RWPE2 (cell line): ENCODE measurements around the gene C1QTNF4.

Experiments
- ATAC-seq: fragments of 200-7000 bp; cut with Tn5 transposase; 3 replicates; pipeline ENCODE4 v1.9.1; 2021; ENCODE audit warnings: low read depth
- DNase-seq: peaks from one replicate; pipeline ENCODE4 v3.0.0-alpha.2; 2020; ENCODE audit warnings: low spot score
- H3K27ac ChIP-seq: fragments of 450-650 bp; 2 replicates; pipeline ENCODE4 v1.5.1; 2017; ENCODE audit warnings: mild to moderate bottlenecking; ENCODE audit not compliant: poor library complexity, severe bottlenecking
- H3K27me3 ChIP-seq: fragments of 250-450 bp; sonication (Bioruptor Pico); 2 replicates; pipeline ENCODE4 v1.5.1; 2021; ENCODE audit warnings: mild to moderate bottlenecking, moderate library complexity; ENCODE audit not compliant: insufficient read depth, poor library complexity, severe bottlenecking
- H3K36me3 ChIP-seq: fragments of 250-450 bp; sonication (Bioruptor Pico); 2 replicates; pipeline ENCODE4 v1.5.1; 2020; ENCODE audit warnings: low read depth, mild to moderate bottlenecking, moderate library complexity
- H3K4me1 ChIP-seq: fragments of 250-450 bp; sonication (Bioruptor Pico); 2 replicates; pipeline ENCODE4 v1.5.1; 2021; ENCODE audit warnings: mild to moderate bottlenecking, moderate library complexity; ENCODE audit not compliant: insufficient read depth, poor library complexity, severe bottlenecking
- H3K4me3 ChIP-seq: fragments of 250-450 bp; sonication (Bioruptor Pico); 2 replicates; pipeline ENCODE4 v1.5.1; 2021; ENCODE audit warnings: mild to moderate bottlenecking, moderate library complexity; ENCODE audit not compliant: severe bottlenecking
- H3K9me3 ChIP-seq: fragments of 250-450 bp; sonication (Bioruptor Pico); 2 replicates; pipeline ENCODE4 v1.5.1; 2021; ENCODE audit warnings: mild to moderate bottlenecking, moderate library complexity; ENCODE audit not compliant: severe bottlenecking
- CTCF ChIP-seq: fragments of 450-650 bp; IDR thresholded peaks from one replicate; pipeline ENCODE4 v1.5.1; 2017; ENCODE audit warnings: mild to moderate bottlenecking, moderate library complexity; ENCODE audit not compliant: poor library complexity, severe bottlenecking

C1QTNF4 gene

DNA sequence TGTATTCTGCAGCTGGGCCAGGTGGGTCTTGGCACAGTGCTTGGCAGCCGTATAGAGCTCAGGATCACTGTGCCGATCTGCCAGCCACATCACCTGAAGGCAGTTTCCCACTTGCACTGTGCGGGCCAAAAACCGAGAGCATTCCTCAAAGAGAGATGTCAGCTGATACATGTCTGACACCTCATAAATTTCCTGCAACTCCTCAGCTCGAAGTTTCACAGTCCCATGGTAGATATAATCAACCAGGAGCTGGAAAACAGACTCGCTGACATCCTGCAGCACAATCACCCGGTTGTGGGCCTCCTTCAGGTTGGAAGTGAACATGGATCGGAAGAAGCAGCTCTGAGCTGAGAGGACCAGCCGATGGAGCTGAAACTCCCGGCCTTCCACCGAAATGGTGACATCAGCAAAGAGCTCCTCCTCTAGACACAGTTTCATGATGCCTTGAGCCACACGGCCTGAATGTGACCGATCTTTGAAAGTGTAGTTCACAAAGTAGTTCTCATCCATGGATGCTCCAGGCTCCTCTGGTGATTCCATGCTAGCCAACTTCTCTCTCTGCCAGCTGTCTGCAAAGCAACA lies 16.7 kb downstream of the C1QTNF4 start:
- ATAC-seq = peak; percentile 6; the same call in 1 of the 3 replicates
- H3K9me3 ChIP-seq = no peaks in the 10 kb centered on the region
- H3K4me1 ChIP-seq = peaks cover 8% of the 10 kb centered on the region
- peaks cover 71% of the 10 kb centered on the region for H3K36me3 ChIP-seq
- no peak for DNase-seq
- H3K4me3 ChIP-seq = peak overlapping the region; percentile 93
- H3K27ac ChIP-seq = peak overlapping the region; percentile 51
- no peak for TF ChIP-seq CTCF
- no peaks in the 10 kb centered on the region for H3K27me3 ChIP-seq

DNA sequence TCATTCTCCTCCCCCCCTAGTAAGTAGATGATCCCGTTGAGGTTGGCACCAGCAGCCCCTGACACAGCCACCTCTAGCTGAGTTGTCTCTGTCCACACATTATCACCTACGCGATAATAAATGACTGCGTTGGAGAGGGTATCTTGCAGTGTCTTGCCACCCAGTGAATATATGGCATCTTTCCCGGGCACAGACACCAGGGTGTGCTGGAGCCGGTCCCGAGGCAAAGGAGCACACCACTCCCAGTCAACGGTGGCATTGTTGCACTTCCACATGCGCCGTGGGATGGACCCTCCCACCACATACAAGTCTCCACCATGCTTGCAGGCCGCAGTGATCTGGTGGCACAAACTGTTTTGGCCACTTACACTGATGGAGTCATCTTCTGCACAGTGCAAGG lies 20.9 kb downstream of the C1QTNF4 start:
- peaks cover 84% of the 10 kb centered on the region for H3K36me3 ChIP-seq
- TF ChIP-seq CTCF = no peak

DNA sequence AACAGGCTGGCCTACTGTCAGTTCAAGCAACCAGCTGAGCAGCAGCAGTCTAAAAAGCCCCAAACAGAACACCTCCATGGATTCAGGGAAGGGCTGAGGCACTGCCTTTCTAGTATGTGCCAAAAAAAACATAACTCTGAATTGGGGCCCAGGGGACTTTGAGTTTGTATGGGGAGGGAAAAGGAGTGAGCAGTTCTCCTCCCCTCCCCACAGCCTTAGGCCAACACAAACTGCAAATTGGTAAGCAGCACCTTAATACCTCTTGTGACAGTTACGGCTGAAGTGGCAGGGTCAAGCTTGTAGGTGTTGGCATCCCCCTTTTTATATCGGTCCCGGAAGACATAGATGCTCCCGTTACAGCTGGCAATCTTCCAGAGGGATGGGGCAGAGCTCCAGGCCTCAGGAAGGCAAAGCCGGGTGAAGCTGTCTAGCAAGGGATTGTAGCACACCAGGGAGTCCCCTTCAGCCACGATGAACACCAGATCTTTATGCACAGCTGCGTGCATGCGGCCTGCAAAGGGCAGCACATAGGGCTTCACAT lies 21.4 kb downstream of the C1QTNF4 start:
- Histone ChIP-seq H3K27ac (peak overlapping the region; percentile 37), H3K9me3 (no peaks in the 10 kb centered on the region), H3K4me3 (no peak overlapping the region), H3K4me1 (peaks cover 11% of the 10 kb centered on the region), H3K36me3 (peaks cover 89% of the 10 kb centered on the region), H3K27me3 (no peaks in the 10 kb centered on the region)
- no peak for TF ChIP-seq CTCF
- DNase-seq = no peak
- ATAC-seq = no peak

More for the DNA sequence above, 20.9 kb downstream of the C1QTNF4 start:
- Histone ChIP-seq H3K4me3 (no peak overlapping the region), H3K27me3 (no peaks in the 10 kb centered on the region), H3K4me1 (peaks cover 13% of the 10 kb centered on the region), H3K27ac (no peak overlapping the region), H3K9me3 (no peaks in the 10 kb centered on the region)
- DNase-seq = no peak
- ATAC-seq = no peak

DNA sequence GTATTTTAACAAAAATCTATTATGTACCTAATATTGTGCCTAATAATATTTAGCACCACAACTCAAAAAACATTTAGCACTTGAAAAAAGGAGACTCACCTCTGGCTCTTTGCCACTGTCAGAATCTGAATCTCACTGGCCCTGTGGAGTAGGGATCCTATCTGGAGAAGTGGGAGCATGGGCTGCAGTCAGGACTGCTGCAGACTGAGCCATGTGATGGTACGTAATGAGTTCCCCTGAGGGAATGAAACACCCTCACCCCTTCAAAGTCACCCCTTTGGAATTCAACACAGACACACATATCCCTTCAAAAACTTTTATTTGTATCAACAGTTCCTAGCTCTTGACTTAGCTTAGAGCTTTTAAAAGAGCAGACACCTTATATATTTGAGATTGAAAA lies 22.3 kb downstream of the C1QTNF4 start:
- H3K9me3 ChIP-seq = no peaks in the 10 kb centered on the region
- no peaks in the 10 kb centered on the region for H3K27me3 ChIP-seq
- peaks cover 89% of the 10 kb centered on the region for H3K36me3 ChIP-seq
- H3K27ac ChIP-seq = peak overlapping the region; percentile 37
- H3K4me3 ChIP-seq = no peak overlapping the region
- DNase-seq (no peak), ATAC-seq (peak; percentile 85)
- TF ChIP-seq CTCF = no peak
- H3K4me1 ChIP-seq = peaks cover 9% of the 10 kb centered on the region

GRCh38 chr11:47571357-47571729 lies 22.9 kb downstream of the C1QTNF4 start:
- Histone ChIP-seq H3K36me3 (peaks cover 83% of the 10 kb centered on the region), H3K4me3 (no peak overlapping the region), H3K9me3 (no peaks in the 10 kb centered on the region), H3K27me3 (no peaks in the 10 kb centered on the region), H3K4me1 (peaks cover 12% of the 10 kb centered on the region), H3K27ac (peak overlapping the region; percentile 37)
- ATAC-seq (no peak), DNase-seq (no peak)
- no peak for TF ChIP-seq CTCF
